ENCODE data around the gene SFTA2. TPM values are rescaled to one million over a fixed set of nuclear protein-coding genes. Genes with fewer than 3 reads are reported as not detected.

The SFTA2 gene
- total RNA-seq, 4 donors from 2014 or later, result 2.0 to 31.7 (median 6.4) TPM

GRCh38 chr6:30954631-30955366 lies 22.8 kb upstream of the SFTA2 start:
- no peak for DNase-seq
- Histone ChIP-seq H3K9me3 (no peaks in the 10 kb centered on the region), H3K4me1 (peaks cover 5 to 23% (median 11%) of the 10 kb centered on the region in 3 donors), H3K27ac (peak overlapping the region in 3 of 4 donors; percentile 29 to 47 (median 33)), H3K27me3 (peaks cover 0 to 48% (median 0%) of the 10 kb centered on the region in 4 donors), H3K36me3 (no peaks in the 10 kb centered on the region), H3K4me3 (peak overlapping the region; percentile 34 to 68 (median 46))
- WGBS, 2 donors, result 47 to 61% methylated on average over 7 to 8 of the region's 9 CpGs
- TF ChIP-seq, protein P1, sequence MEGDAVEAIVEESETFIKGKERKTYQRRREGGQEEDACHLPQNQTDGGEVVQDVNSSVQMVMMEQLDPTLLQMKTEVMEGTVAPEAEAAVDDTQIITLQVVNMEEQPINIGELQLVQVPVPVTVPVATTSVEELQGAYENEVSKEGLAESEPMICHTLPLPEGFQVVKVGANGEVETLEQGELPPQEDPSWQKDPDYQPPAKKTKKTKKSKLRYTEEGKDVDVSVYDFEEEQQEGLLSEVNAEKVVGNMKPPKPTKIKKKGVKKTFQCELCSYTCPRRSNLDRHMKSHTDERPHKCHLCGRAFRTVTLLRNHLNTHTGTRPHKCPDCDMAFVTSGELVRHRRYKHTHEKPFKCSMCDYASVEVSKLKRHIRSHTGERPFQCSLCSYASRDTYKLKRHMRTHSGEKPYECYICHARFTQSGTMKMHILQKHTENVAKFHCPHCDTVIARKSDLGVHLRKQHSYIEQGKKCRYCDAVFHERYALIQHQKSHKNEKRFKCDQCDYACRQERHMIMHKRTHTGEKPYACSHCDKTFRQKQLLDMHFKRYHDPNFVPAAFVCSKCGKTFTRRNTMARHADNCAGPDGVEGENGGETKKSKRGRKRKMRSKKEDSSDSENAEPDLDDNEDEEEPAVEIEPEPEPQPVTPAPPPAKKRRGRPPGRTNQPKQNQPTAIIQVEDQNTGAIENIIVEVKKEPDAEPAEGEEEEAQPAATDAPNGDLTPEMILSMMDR (IDR thresholded peaks at IDR 0.05), result no peak
- no peak for TF ChIP-seq POLR2A (IDR thresholded peaks at IDR 0.05)
- intact Hi-C loops (cut with DNase I), result no loop called here

GRCh38 chr6:30951907-30952469 lies 20.0 kb upstream of the SFTA2 start:
- DNase-seq, result no peak
- 69 to 83% methylated on average over 4 to 5 of the region's 5 CpGs for WGBS, 2 donors
- H3K9me3 ChIP-seq, result no peaks in the 10 kb centered on the region
- no peak overlapping the region for H3K27ac ChIP-seq
- intact Hi-C loops (cut with DNase I), result no loop called here
- H3K27me3 ChIP-seq, result peaks cover 0 to 46% (median 0%) of the 10 kb centered on the region in 4 donors
- no peak for TF ChIP-seq POLR2A (IDR thresholded peaks at IDR 0.05)
- TF ChIP-seq, protein P1 (IDR thresholded peaks at IDR 0.05), result no peak
- no peak overlapping the region for H3K4me3 ChIP-seq
- H3K4me1 ChIP-seq, result peaks cover 5 to 23% (median 11%) of the 10 kb centered on the region in 3 donors
- no peaks in the 10 kb centered on the region for H3K36me3 ChIP-seq

GRCh38 chr6:30948811-30949210 lies 16.8 kb upstream of the SFTA2 start:
- Histone ChIP-seq H3K9me3 (no peaks in the 10 kb centered on the region), H3K4me3 (no peak overlapping the region), H3K36me3 (no peaks in the 10 kb centered on the region), H3K27ac (no peak overlapping the region), H3K27me3 (peaks cover 0 to 41% (median 0%) of the 10 kb centered on the region in 4 donors), H3K4me1 (no peaks in the 10 kb centered on the region)
- WGBS, 2 donors, result 90 to 95% methylated on average over 6 of the region's 6 CpGs
- no peak for TF ChIP-seq POLR2A (IDR thresholded peaks at IDR 0.05)
- TF ChIP-seq, protein P1 (IDR thresholded peaks at IDR 0.05), result no peak
- intact Hi-C loops (cut with DNase I), result no loop called here
- DNase-seq, result no peak

GRCh38 chr6:30947231-30947630 lies 15.3 kb upstream of the SFTA2 start:
- Histone ChIP-seq H3K4me3 (no peak overlapping the region), H3K36me3 (no peaks in the 10 kb centered on the region), H3K27me3 (peaks cover 0 to 45% (median 0%) of the 10 kb centered on the region in 4 donors), H3K4me1 (peaks cover 5 to 10% (median 5%) of the 10 kb centered on the region in 3 donors), H3K27ac (no peak overlapping the region), H3K9me3 (no peaks in the 10 kb centered on the region)
- WGBS, 2 donors, result 58 to 80% methylated on average over 4 of the region's 4 CpGs
- DNase-seq, result no peak
- TF ChIP-seq POLR2A (IDR thresholded peaks at IDR 0.05), result no peak
- TF ChIP-seq, protein P1 (IDR thresholded peaks at IDR 0.05), result no peak
- intact Hi-C loops (cut with DNase I), result no loop called here

- intact Hi-C loops (cut with DNase I), result no loop called here
- Histone ChIP-seq H3K27me3 (peaks cover 0 to 39% (median 0%) of the 10 kb centered on the region in 4 donors), H3K36me3 (no peaks in the 10 kb centered on the region), H3K4me3 (no peak overlapping the region), H3K27ac (no peak overlapping the region), H3K9me3 (no peaks in the 10 kb centered on the region), H3K4me1 (peaks cover 5 to 29% (median 13%) of the 10 kb centered on the region in 3 donors)
- WGBS, 2 donors, result 78 to 82% methylated on average over 5 of the region's 5 CpGs
- no peak for DNase-seq
- TF ChIP-seq, protein P1 (IDR thresholded peaks at IDR 0.05), result no peak
- TF ChIP-seq POLR2A (IDR thresholded peaks at IDR 0.05), result no peak
Measured at GRCh38 chr6:30945281-30945680, 13.3 kb upstream of the SFTA2 start.

Measured in esophagus squamous epithelium (tissue), 5 donors.